Fibroblast of lung (primary cell): ENCODE results near the gene ERVW-1.

Source experiments
- CTCF ChIP-seq, 2 donors: IDR thresholded peaks in 1 of 2; conservative IDR thresholded peaks in 1 of 2; 1 replicate in 1 of 2; 2 replicates in 1 of 2; pipeline ENCODE4 v1.5.1; 2011 to 2012; ENCODE audit warnings: low read length in 2 of 2, control low read depth in 1 of 2, inconsistent platforms in 1 of 2, low read depth in 1 of 2, mild to moderate bottlenecking in 1 of 2
- EZH2 ChIP-seq: IDR thresholded peaks from 2 replicates; pipeline ENCODE4 v1.5.1; 2012; ENCODE audit warnings: low read length, control low read depth, mild to moderate bottlenecking; ENCODE audit errors: missing control alignments

GRCh38 chr7:92508946-92509345 is 31.2 kb upstream of the ERVW-1 start:
- TF ChIP-seq CTCF (conservative IDR thresholded peaks at IDR 0.05 in 1 of 2, IDR thresholded peaks at IDR 0.05 in 1 of 2; ENCODE audit: low read depth in 1 of 2, low read length in 2 of 2) (no peak), EZH2 (no peak)
